HG03064 (cell line): ENCODE data around the gene DLGAP1.
"Not testable (repeated sequence)": the region's sequence is repeated elsewhere in the genome, so short reads cannot be mapped to it uniquely, and the experiment has no call there.

Experiments used
- ATAC-seq: cut with Tn5 transposase; IDR thresholded peaks from one replicate; pipeline ENCODE4 v1.9.1; 2021; ENCODE audit warnings: low read depth; ENCODE audit not compliant: unreplicated experiment

The DLGAP1 gene

DNA sequence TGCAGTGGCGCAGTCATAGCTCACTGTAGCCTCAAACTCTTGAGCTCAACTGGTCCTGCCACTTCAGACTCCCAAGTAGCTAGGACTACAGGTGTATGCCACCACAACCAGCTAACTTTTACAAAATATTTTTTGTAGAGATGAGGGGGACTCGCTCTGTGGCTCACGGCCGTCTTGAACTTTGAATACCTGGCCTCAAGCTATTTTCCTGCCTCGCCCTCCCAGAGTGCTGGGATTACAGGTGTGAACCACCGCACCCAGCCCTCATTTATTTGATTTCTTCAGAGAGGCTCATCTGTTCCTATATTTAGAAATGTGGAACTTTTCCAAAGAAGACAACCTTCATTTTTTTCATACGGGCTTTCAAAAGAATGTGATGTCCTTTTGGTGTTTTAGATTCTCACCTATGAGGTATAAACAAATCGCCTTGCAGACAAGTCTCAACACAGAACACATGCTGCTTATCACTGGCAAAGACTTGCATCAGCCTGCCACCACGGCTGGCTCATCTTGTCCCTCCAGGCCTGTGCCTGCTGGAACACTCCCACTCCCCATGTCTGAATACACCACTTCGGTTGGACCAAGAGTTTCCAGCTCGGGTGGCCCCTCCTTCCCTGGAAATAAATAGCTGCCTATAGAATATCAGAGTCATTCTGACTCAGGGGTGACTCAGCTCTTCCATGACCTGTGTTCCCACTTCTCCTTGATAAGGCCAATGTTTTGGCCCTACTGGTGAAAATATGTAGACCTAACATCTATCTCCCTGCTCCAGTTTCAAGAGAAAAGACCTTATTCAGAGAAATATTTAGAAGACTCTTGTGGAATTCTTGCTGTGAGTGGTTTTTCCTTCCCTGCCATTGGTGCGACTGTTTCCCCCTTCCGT is 802.5 kb downstream of the DLGAP1 start:
- no peak for ATAC-seq

DNA sequence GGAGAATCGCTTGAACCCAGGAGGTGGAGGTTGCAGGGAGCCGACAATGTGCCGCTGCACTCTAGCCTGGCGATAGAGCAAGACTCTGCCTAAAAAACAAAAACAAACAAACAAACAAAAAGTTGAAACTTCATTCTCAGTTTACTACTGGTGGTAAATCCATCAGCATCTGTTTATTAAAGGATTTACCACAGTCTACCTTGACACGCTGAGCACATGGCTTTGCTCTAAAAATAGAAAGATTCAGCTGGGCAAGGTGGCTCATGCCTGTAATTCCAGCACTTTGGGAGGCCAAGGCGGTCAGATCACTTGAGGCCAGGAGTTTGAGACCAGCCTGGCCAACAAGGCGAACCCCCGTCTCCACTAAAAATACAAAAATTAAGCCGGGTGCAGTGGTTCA is 803.8 kb downstream of the DLGAP1 start:
- no peak for ATAC-seq

DNA sequence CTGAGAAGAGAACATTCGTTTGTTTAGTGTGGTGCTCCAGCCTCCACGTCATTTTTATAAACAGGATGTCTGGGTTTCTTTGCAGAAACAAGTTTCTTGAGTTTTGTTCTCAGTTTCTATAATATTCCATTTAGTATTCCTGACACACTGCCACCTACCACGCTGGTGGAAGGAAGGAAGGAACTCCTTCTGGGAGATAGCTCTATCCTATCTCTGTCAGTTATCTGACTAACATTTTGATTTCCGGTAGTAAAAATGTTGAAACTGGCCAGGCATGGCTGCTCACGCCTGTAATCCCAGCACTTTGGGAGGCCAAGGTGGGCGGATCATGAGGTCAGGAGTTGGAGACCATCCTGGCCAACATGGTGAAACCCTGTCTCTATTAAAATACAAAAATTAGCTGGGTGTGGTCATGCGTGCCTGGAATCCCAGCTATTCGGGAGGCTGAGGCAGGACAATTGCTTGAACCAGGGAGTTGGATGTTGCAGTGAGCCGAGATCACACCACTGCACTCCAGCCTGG is 804.5 kb downstream of the DLGAP1 start:
- ATAC-seq, result not testable (repeated sequence)

- no peak for ATAC-seq
These were observed 805.3 kb downstream of the DLGAP1 start for GRCh38 chr18:3649633-3650426.

DNA sequence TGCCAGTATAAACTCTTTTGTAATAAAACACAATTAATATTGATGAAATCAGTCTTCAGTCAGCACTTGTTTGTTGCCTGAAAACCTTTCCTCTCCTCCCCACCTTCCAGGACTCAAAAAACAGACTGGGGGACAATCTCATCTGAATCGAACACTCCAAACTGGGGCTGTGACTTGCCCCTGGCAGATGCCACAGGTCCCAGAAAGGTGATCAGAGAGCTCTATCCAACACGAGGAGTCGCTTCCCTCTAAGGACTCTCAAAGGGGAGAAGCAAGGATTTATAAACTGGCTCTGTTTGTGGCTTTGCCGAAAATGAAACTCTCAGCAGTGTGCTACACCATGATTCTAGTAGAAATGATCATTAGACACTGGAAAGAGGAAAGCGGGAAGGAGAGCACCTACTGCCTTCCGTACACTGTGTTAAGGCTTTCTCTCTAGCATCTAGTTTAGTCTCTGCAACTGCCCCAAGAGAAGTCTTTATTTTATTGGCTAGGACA is 805.9 kb downstream of the DLGAP1 start:
- ATAC-seq, result no peak

GRCh38 chr18:3648641-3649040 is 806.5 kb downstream of the DLGAP1 start:
- ATAC-seq, result no peak

GRCh38 chr18:3648200-3648599 is 806.9 kb downstream of the DLGAP1 start:
- ATAC-seq, result no peak

GRCh38 chr18:3647636-3648035 is 807.5 kb downstream of the DLGAP1 start:
- ATAC-seq, result no peak

GRCh38 chr18:3645384-3646156 is 809.5 kb downstream of the DLGAP1 start:
- ATAC-seq, result no peak

DNA sequence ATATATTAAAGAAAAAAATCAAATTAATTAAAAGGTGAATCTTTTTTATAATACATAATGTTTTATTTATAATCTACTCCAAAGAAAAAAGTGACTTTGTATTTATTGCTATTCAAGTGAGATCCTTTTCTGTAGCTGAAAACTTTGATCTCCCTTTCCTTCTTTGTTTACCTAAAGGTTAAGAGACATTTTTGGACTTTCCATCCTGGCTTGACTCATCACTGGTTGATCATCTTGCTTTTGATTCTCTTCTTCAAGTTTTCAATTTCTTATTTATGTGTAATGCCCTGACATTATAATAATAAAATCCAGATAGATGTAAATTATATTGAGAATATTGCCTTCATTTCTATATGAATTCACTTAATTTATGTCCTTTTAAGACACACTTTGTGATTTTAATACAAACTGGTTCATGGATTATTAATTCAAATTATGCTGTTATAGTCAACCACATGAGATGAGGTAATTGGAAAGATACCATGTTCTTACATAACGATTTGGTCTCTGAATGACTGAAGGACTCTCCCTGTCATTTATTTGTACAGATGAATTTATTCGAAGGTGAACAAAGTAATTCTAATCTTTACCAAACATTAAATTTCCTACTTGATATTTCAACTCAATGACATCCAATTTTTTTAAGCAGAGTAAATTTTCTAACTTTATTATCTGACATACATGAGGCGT is 820.7 kb downstream of the DLGAP1 start:
- no peak for ATAC-seq

GRCh38 chr18:3631887-3632286 is 823.2 kb downstream of the DLGAP1 start:
- ATAC-seq, result no peak

GRCh38 chr18:3626929-3627458 is 828.1 kb downstream of the DLGAP1 start:
- no peak for ATAC-seq

DNA sequence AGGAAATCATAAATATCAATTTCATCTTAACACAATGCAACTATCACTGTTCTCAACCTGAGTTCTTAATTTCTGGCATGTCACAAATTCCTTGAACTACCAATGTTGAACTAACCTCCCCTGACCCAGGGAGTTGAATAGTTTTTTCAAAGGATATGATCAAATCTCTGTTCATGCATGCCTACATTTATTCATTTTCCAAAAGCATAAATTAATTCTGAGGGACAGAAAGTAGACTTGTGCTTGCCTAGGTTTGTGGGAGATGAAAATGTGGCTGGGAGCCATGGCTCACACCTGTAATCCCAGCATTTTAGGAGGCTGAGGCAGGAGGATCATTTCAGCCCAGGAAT is 829.4 kb downstream of the DLGAP1 start:
- ATAC-seq, result no peak

GRCh38 chr18:3624935-3625741 is 830.0 kb downstream of the DLGAP1 start:
- no peak for ATAC-seq

GRCh38 chr18:3624546-3624934 is 830.6 kb downstream of the DLGAP1 start:
- ATAC-seq, result no peak

DNA sequence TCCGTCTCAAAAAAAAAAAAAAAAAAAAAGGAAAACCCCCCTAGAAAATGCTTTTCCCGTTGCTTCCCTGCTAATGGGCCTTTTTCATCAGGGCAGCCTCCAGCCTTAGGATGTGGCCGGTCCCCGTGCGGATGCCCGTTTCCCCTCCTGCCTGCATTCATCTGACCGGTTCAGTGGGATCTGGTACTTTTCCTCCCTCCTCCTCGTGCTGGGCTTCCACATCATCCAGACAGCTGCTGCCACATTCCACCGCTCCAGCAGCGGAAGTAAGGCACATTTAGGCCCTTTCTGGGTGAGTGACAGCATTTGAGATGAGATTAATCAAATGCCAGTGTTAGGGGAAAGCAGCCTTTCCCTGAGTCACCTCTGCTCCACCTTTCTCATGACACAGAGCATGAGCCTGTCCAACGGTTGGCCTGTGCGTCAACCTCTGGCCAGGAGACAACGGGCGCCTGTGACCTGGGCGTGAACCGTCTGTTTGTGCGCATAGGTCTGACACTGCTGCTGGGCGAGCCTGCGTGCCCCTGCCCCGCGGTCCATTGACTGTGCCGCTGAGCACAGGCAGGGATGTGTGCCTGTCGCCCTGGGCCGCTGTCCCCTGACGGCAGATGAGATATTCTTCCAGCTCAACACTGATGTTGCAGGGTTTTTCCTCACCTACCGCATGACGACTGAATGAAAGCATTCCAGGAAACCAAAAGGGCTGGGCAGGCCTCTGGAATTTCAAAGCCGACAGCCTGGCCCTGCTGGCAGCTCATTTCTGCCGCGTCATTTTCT is 831.1 kb downstream of the DLGAP1 start:
- no peak for ATAC-seq

DNA sequence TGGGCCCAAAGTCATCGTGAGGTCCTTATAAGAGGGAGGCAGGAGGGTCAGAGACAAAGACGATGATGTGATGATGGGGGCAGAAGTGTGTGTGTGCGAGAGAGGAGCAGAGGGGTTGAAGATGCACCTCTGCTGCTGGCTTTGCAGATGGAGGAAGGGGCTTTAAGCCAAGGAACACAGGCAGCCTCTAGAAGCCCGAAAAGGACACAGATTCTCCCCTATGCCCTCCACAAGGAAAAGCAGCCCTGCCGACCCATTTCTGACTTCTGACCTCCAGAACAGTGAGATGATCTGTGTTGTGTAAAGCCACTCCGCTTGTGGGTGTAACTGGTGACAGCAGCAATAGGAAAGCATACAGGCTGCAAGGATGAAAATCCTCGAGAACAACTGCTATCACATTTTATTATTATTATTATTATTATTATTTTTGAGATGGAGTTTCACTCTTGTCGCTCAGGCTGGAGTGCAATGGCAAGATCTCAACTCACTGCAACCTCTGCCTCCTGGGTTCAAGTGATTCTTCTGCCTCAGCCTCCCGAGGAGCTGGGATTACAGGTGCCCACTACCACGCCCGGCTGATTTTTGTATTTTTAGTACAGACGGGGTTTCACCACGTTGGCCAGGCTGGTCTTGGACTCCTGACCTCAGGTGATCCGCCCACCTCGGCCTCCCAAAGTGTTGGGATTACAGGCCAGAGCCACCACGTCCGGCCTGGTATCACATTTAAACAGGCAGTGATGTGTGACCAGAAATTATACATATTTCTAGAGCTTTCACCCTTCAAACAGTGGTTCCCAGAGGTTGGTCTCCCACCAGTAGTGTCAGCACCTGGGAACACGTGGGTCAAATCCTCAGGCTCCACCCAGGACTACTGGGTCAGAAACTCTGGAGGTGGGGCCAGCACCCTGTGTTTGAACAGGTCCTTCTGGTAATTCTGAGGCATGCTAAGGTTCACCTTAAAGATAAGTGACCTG is 834.7 kb downstream of the DLGAP1 start:
- no peak for ATAC-seq
